SK-N-SH (cell line): ENCODE data around the gene CTBP2. TPM values are rescaled to one million over a fixed set of nuclear protein-coding genes. Genes with fewer than 3 reads are reported as not detected.

Experiments used
- CTCF ChIA-PET: fragments of 300-600, 350-600 bp; formaldehyde crosslinking; extraction: SDS; loops from one replicate; lab custom pipeline; 2021; lab: Yijun Ruan, JAX
- POLR2A ChIA-PET: fragments of 350-600 bp; sonication (Branson Sonifier 250); formaldehyde crosslinking; extraction: SDS; loops from one replicate; lab custom pipeline; 2020; ENCODE audit warnings: antibody characterized with exemption, inconsistent platforms; lab: Yijun Ruan, JAX
- DNase-seq: peaks from one replicate; pipeline ENCODE4 v3.0.0; 2012
- H2AFZ ChIP-seq: fragments of 200-600 bp; sonication (generic); 2 replicates; pipeline ENCODE4 v1.8.1; 2016; ENCODE audit warnings: antibody characterized with exemption, mild to moderate bottlenecking, low read depth
- H3F3A ChIP-seq: fragments of 200-600 bp; sonication (generic); replicated peaks from 2 replicates; pipeline ENCODE3; 2016; ENCODE audit warnings: antibody characterized with exemption, mild to moderate bottlenecking; ENCODE audit not compliant: insufficient read depth
- H3K27ac ChIP-seq, 2 experiments: fragments of 200-500 bp in 1 of 2; fragments of 200-600 bp in 1 of 2; sonication (Bioruptor generic) in 1 of 2; sonication (generic), shearing (Covaris generic) in 1 of 2; 2 replicates each; pipeline versions ENCODE4 v1.5.1 to v1.6.1; 2014 to 2016; ENCODE audit warnings: low read depth in 2 of 2, inconsistent platforms in 1 of 2, low read length in 1 of 2, mild to moderate bottlenecking in 1 of 2, mixed read lengths in 1 of 2
- H3K27me3 ChIP-seq: fragments of 200-600 bp; sonication (generic), shearing (Covaris generic); 2 replicates; pipeline ENCODE4 v1.6.1; 2016; ENCODE audit warnings: mixed run types; ENCODE audit not compliant: insufficient read depth
- H3K36me3 ChIP-seq, 2 experiments: fragments of 200-500 bp in 1 of 2; fragments of 200-600 bp in 1 of 2; sonication (Bioruptor generic) in 1 of 2; sonication (generic) in 1 of 2; replicated peaks in 1 of 2; 2 replicates each; pipeline versions ENCODE3 to v1.5.1; 2014 to 2016; ENCODE audit warnings: low read length in 1 of 2, mild to moderate bottlenecking in 1 of 2; ENCODE audit not compliant: insufficient read depth in 2 of 2, control insufficient read depth in 1 of 2
- H3K4me1 ChIP-seq, 2 experiments: fragments of 200-500 bp in 1 of 2; fragments of 200-600 bp in 1 of 2; sonication (Bioruptor generic) in 1 of 2; sonication (generic), shearing (Covaris generic) in 1 of 2; 2 replicates each; pipeline versions ENCODE4 v1.5.1 to v1.6.1; 2014 to 2016; ENCODE audit warnings: low read depth in 1 of 2, low read length in 1 of 2, mixed run types in 1 of 2; ENCODE audit not compliant: insufficient read depth in 2 of 2, control insufficient read depth in 1 of 2
- H3K4me2 ChIP-seq: fragments of 200-600 bp; sonication (generic), shearing (Covaris generic); 2 replicates; pipeline ENCODE4 v1.6.1; 2017; ENCODE audit warnings: mixed run types
- H3K4me3 ChIP-seq, 2 experiments: fragments of 200-500 bp in 1 of 2; fragments of 200-600 bp in 1 of 2; sonication (Bioruptor generic) in 1 of 2; sonication (generic), shearing (Covaris generic) in 1 of 2; 2 replicates each; pipeline versions ENCODE4 v1.5.1 to v1.8.1; 2014 to 2016; ENCODE audit warnings: low read depth in 2 of 2, inconsistent platforms in 1 of 2, low read length in 1 of 2, mild to moderate bottlenecking in 1 of 2, mixed read lengths in 1 of 2, moderate library complexity in 1 of 2
- H3K79me2 ChIP-seq: fragments of 200-600 bp; sonication (generic); 2 replicates; pipeline ENCODE4 v1.8.1; 2017; ENCODE audit warnings: mild to moderate bottlenecking; ENCODE audit not compliant: insufficient read depth
- H3K9ac ChIP-seq: fragments of 200-600 bp; sonication (generic); 2 replicates; pipeline ENCODE4 v1.6.1; 2017; ENCODE audit warnings: mixed run types
- H3K9me2 ChIP-seq: fragments of 200-600 bp; sonication (generic); 2 replicates; pipeline ENCODE4 v1.6.1; 2017; ENCODE audit warnings: mixed run types
- H3K9me3 ChIP-seq: fragments of 200-600 bp; sonication (generic); 2 replicates; pipeline ENCODE4 v1.6.1; 2017; ENCODE audit warnings: mixed run types, mild to moderate bottlenecking, moderate library complexity
- H4K20me1 ChIP-seq: fragments of 200-600 bp; sonication (generic); 2 replicates; pipeline ENCODE4 v1.6.1; 2017; ENCODE audit warnings: mild to moderate bottlenecking, mixed run types; ENCODE audit not compliant: insufficient read depth
- EP300 ChIP-seq, 2 experiments: IDR thresholded peaks; 2 replicates each; pipeline versions ENCODE4 v1.4.0 to v1.6.1; 2012; ENCODE audit warnings: borderline replicate concordance in 1 of 2, low read depth in 1 of 2, low read length in 1 of 2
- FOSL2 ChIP-seq: IDR thresholded peaks from 2 replicates; pipeline ENCODE4 v1.4.0; 2012; ENCODE audit warnings: low read depth, mild to moderate bottlenecking, moderate library complexity, borderline replicate concordance
- MEF2A ChIP-seq: IDR thresholded peaks from 2 replicates; pipeline ENCODE4 v1.4.0; 2012; ENCODE audit warnings: low read depth, borderline replicate concordance
- MXI1 ChIP-seq: IDR thresholded peaks from 2 replicates; pipeline ENCODE4 v1.6.1; 2012; ENCODE audit warnings: mild to moderate bottlenecking, low read depth, low read length, improper control_type of control experiment
- NFIC ChIP-seq: IDR thresholded peaks from 2 replicates; pipeline ENCODE4 v1.4.0; 2012; ENCODE audit warnings: borderline replicate concordance
- PBX3 ChIP-seq: IDR thresholded peaks from 2 replicates; pipeline ENCODE4; 2012
- POLR2AphosphoS5 ChIP-seq: IDR thresholded peaks from 2 replicates; pipeline ENCODE4 v1.6.1; 2012; ENCODE audit warnings: low read depth, low read length
- RCOR1 ChIP-seq: fragments of 150-350 bp; IDR thresholded peaks from 2 replicates; pipeline ENCODE4 v1.6.1; 2017; ENCODE audit warnings: antibody characterized with exemption, low read length
- RXRA ChIP-seq: IDR thresholded peaks from 2 replicates; pipeline ENCODE4 v1.4.0; 2012; ENCODE audit warnings: low read depth, mild to moderate bottlenecking, borderline replicate concordance
- SIN3A ChIP-seq: IDR thresholded peaks from 2 replicates; pipeline ENCODE4 v1.6.1; 2012; ENCODE audit warnings: low read depth, mild to moderate bottlenecking, low read length, moderate library complexity, borderline replicate concordance
- SMC3 ChIP-seq: IDR thresholded peaks from 2 replicates; pipeline ENCODE4 v1.6.1; 2012; ENCODE audit warnings: low read depth, low read length, improper control_type of control experiment
- TCF12 ChIP-seq: IDR thresholded peaks from 2 replicates; pipeline ENCODE4 v1.4.0; 2012
- WGBS: methylation state at CpG from one replicate; pipeline ENCODE4 v1.1.6; 2017; ENCODE audit warnings: low lambda C conversion rate; 5-methylcytosine and 5-hydroxymethylcytosine counted together
- polyA plus RNA-seq, 3 experiments: library from polyadenylated mRNA; depleted of rRNA; stranded (reverse); fragments of >200 nt; gene quantifications; 2 replicates each; pipeline ENCODE4 v1.2.3, GENCODE V29; 2012
- TF ChIP-seq, protein P1 (sequence below): fragments of 200-600 bp; sonication (generic); IDR thresholded peaks from 2 replicates; pipeline ENCODE4 v1.6.1; 2017; ENCODE audit warnings: antibody characterized with exemption, mild to moderate bottlenecking, moderate library complexity

The CTBP2 gene
- polyA plus RNA-seq, 1 of the 3 experiments (the other 2 are of a cell fraction) = 69.7 TPM

DNA sequence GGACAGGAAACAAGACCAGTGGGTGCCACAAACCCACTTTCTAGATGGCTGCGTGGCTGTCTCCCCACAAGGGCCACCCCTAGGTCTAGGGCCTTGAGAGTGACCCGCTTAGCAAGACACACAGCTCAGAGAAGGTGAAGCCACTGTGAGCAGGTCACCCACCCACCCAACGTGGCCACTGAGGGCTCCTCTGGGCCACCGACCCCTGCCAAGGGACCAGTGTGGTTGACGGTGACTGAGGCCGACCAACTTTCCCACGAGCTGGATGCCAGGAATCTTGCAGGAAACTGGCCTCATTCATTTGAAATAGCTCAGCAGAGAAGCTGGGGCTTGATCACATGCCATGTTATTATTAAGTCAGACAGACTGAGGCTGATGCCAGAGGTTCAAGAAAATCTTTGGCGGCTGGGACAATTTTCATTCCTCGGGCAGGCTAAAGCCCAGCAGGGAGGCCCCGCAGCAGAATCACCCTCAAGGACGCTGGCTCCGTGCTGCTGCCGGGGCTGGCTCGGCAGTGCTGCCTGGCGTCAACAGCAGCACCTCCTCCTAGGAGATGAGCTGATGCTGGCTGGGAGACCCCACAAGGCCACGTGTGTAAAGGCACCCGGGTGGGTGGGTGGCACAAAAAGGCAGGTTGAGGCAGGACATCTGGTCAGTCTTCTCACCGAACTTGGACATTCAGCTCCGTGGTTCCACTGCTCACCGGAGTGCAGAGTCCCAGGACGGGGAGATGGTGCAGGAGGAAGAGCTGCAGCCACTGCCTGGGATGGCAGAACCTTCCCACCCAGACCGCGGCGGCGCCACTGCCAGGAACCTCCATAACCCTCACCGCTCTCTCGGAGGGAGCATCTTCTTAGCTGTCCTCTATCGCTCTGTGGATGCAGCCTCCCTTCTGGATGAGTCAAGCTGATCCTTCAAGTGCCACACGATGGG, 160.7 kb downstream of the CTBP2 start:
- H3K36me3 ChIP-seq = peaks cover 8 to 79% of the 10 kb centered on the region in 2 experiments
- no peak overlapping the region for H3K4me3 ChIP-seq
- H3K4me1 ChIP-seq = peaks cover 0 to 64% of the 10 kb centered on the region in 2 experiments; a peak in 1 of 4 replicates
- H3K9me2 ChIP-seq = no peaks in the 10 kb centered on the region
- POLR2A ChIA-PET = interaction anchor here (1.1 to 1.6 kb wide), 2 partner anchors 9 to 161 kb away, joined by 3 read pairs; partner anchors contain the start of gene CTBP2
- 86% methylated on average over 17 of the region's 29 CpGs for WGBS
- peak; percentile 27 for DNase-seq
- H2AFZ ChIP-seq = no peak overlapping the region
- CTCF ChIA-PET = interaction anchor here (0.6 to 4.8 kb wide), 13 partner anchors 8 to 145 kb away, joined by 3 to 30 read pairs (median 3); no protein-coding TSS in a partner anchor
- H3K79me2 ChIP-seq = peaks cover 5% of the 10 kb centered on the region; the same call in 1 of the 2 replicates
- H3K27ac ChIP-seq = peak overlapping the region; percentile 9 to 94; a peak in 3 of 4 replicates
- H3K9ac ChIP-seq = no peak overlapping the region
- no peak overlapping the region for H3K4me2 ChIP-seq
- peaks cover 19% of the 10 kb centered on the region; the same call in 1 of the 2 replicates for H4K20me1 ChIP-seq
- TF ChIP-seq, protein P1, sequence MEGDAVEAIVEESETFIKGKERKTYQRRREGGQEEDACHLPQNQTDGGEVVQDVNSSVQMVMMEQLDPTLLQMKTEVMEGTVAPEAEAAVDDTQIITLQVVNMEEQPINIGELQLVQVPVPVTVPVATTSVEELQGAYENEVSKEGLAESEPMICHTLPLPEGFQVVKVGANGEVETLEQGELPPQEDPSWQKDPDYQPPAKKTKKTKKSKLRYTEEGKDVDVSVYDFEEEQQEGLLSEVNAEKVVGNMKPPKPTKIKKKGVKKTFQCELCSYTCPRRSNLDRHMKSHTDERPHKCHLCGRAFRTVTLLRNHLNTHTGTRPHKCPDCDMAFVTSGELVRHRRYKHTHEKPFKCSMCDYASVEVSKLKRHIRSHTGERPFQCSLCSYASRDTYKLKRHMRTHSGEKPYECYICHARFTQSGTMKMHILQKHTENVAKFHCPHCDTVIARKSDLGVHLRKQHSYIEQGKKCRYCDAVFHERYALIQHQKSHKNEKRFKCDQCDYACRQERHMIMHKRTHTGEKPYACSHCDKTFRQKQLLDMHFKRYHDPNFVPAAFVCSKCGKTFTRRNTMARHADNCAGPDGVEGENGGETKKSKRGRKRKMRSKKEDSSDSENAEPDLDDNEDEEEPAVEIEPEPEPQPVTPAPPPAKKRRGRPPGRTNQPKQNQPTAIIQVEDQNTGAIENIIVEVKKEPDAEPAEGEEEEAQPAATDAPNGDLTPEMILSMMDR = no peak
- TF ChIP-seq EP300 (IDR thresholded peaks at IDR 0.05; ENCODE audit: borderline replicate concordance in 1 of 2, low read depth in 1 of 2, low read length in 1 of 2) (no peak), NFIC (no peak), SMC3 (no peak), PBX3 (no peak), MXI1 (no peak)
- no peaks in the 10 kb centered on the region for H3K27me3 ChIP-seq
- no peaks in the 10 kb centered on the region for H3F3A ChIP-seq
- no peaks in the 10 kb centered on the region for H3K9me3 ChIP-seq

GRCh38 chr10:124998624-124999291, 161.6 kb downstream of the CTBP2 start:
- H4K20me1 ChIP-seq = peaks cover 10% of the 10 kb centered on the region; the same call in 1 of the 2 replicates
- DNase-seq = no peak
- CTCF ChIA-PET = interaction anchor here (0.6 to 4.8 kb wide), 6 partner anchors 23 to 63 kb away, joined by 3 to 30 read pairs (median 3); no protein-coding TSS in a partner anchor

More at GRCh38 chr10:124998624-124999291, 161.6 kb downstream of the CTBP2 start:
- Histone ChIP-seq H3F3A (peaks cover 4% of the 10 kb centered on the region), H3K4me1 (peaks cover 0 to 55% of the 10 kb centered on the region in 2 experiments; a peak in 1 of 4 replicates)
- WGBS = 97% methylated on average over 10 of the region's 16 CpGs
- TF ChIP-seq FOSL2 (no peak), NFIC (no peak), POLR2AphosphoS5 (no peak), MEF2A (no peak), RCOR1 (no peak), MXI1 (no peak), RXRA (no peak), TCF12 (no peak), SIN3A (no peak)
- TF ChIP-seq, all 33 proteins: peak for 0
- Histone ChIP-seq H3K9me2 (no peaks in the 10 kb centered on the region), H3K9ac (no peak overlapping the region), H3K4me3 (no peak overlapping the region), H3K36me3 (peaks cover 12 to 84% of the 10 kb centered on the region in 2 experiments), H3K79me2 (peaks cover 4% of the 10 kb centered on the region; the same call in 1 of the 2 replicates), H3K27me3 (no peaks in the 10 kb centered on the region), H3K4me2 (no peak overlapping the region), H3K9me3 (no peaks in the 10 kb centered on the region), H2AFZ (no peak overlapping the region), H3K27ac (peak overlapping the region in 1 of 2 experiments; percentile 50; a peak in 1 of 4 replicates)
- POLR2A ChIA-PET = interaction anchor here (1.6 kb wide), 1 partner anchor 162 kb away, joined by 3 read pairs; the partner anchor contains the start of gene CTBP2
